HepG2 (cell line): Measurements from ENCODE around the gene TMEM95. TPM values are rescaled to one million over a fixed set of nuclear protein-coding genes. Genes with fewer than 3 reads are reported as not detected.

Experiments
- CBX1 ChIP-seq: IDR thresholded peaks from one replicate; pipeline ENCODE4 v1.6.1; 2016; ENCODE audit warnings: antibody characterized with exemption, low read depth
- DNMT1 ChIP-seq: sonication (generic); formaldehyde crosslinking; IDR thresholded peaks from 2 replicates; pipeline ENCODE4 v1.5.1; 2020; ENCODE audit warnings: mild to moderate bottlenecking, missing genetic modification reagents
- FOXO4 ChIP-seq: sonication (generic); formaldehyde crosslinking; conservative IDR thresholded peaks from 2 replicates; pipeline ENCODE4 v1.8.1; 2023; ENCODE audit warnings: missing genetic modification reagents
- HNRNPLL ChIP-seq: fragments of 200-400 bp; formaldehyde crosslinking; IDR thresholded peaks from 2 replicates; pipeline ENCODE4 v1.6.1; 2017; ENCODE audit warnings: mild to moderate bottlenecking, low read depth, low read length; ENCODE audit not compliant: poor library complexity, severe bottlenecking
- JARID2 ChIP-seq: sonication (generic); formaldehyde crosslinking; IDR thresholded peaks from 2 replicates; pipeline ENCODE4 v1.8.1; 2023; ENCODE audit warnings: missing genetic modification reagents, inconsistent platforms; ENCODE audit not compliant: insufficient replicate concordance
- KLF9 ChIP-seq: IDR thresholded peaks from 2 replicates; pipeline ENCODE4 v1.6.1; 2016; ENCODE audit warnings: low read depth
- MYC ChIP-seq: sonication (generic); formaldehyde crosslinking; IDR thresholded peaks from 2 replicates; pipeline ENCODE4 v1.9.0; 2021; ENCODE audit warnings: missing genetic modification reagents, borderline replicate concordance
- RFX5 ChIP-seq: IDR thresholded peaks from 2 replicates; pipeline ENCODE4 v1.6.1; 2011; ENCODE audit warnings: low read depth, low read length, improper control_type of control experiment
- STAT5B ChIP-seq: sonication (generic); formaldehyde crosslinking; IDR thresholded peaks from 2 replicates; pipeline ENCODE4 v1.4.0; 2020; ENCODE audit warnings: missing genetic modification reagents
- ZFYVE20 ChIP-seq: sonication (generic); formaldehyde crosslinking; IDR thresholded peaks from 2 replicates; pipeline ENCODE4 v1.8.0; 2023; ENCODE audit warnings: low read depth, mild to moderate bottlenecking, moderate library complexity, missing genetic modification reagents, borderline replicate concordance
- ZNF484 ChIP-seq: sonication (generic); formaldehyde crosslinking; IDR thresholded peaks from 2 replicates; pipeline ENCODE4 v1.5.1; 2020; ENCODE audit warnings: mild to moderate bottlenecking, low read depth, missing genetic modification reagents, borderline replicate concordance
- ZNF616 ChIP-seq: sonication (generic); formaldehyde crosslinking; IDR thresholded peaks from 2 replicates; pipeline ENCODE4 v1.5.0; 2020; ENCODE audit warnings: low read depth, mild to moderate bottlenecking, missing genetic modification reagents
- ZNF788 ChIP-seq: sonication (generic); formaldehyde crosslinking; IDR thresholded peaks from 2 replicates; pipeline ENCODE4 v1.5.0; 2020; ENCODE audit warnings: mild to moderate bottlenecking, missing genetic modification reagents, borderline replicate concordance
- ZNF878 ChIP-seq: sonication (generic); formaldehyde crosslinking; IDR thresholded peaks from 2 replicates; pipeline ENCODE4 v1.8.1; 2023; ENCODE audit warnings: mild to moderate bottlenecking, missing genetic modification reagents, moderate library complexity
- ZSCAN29 ChIP-seq: sonication (generic); formaldehyde crosslinking; conservative IDR thresholded peaks from 2 replicates; pipeline ENCODE4 v1.4.0; 2020; ENCODE audit warnings: mild to moderate bottlenecking, missing genetic modification reagents
- polyA plus RNA-seq, 8 experiments: library from polyadenylated mRNA; depleted of rRNA in 3 of 8; stranded (reverse) in 7 of 8; unstranded in 1 of 8; fragments of >200 nt; fragmentation: Illumina TruSeq in 4 of 8; extraction: Trizol in 4 of 8; gene quantifications; 2 replicates each; pipeline versions ENCODE4 v1.2.1 to v1.2.3, GENCODE V29; 2011 to 2016; ENCODE audit warnings: low read depth in 4 of 8, missing spikeins in 1 of 8, mixed read lengths in 1 of 8; ENCODE audit not compliant: insufficient read depth in 1 of 8
- total RNA-seq, 5 experiments: library from RNA; depleted of rRNA; stranded (reverse); fragments of >200 nt; fragmentation: Illumina TruSeq; extraction: Trizol; gene quantifications; 2 replicates each; pipeline ENCODE4 v1.2.3, GENCODE V29; 2016; ENCODE audit warnings: low read depth in 1 of 5
- TF ChIP-seq, protein P1 (sequence below): sonication (generic); formaldehyde crosslinking; IDR thresholded peaks from one replicate; pipeline ENCODE4 v1.5.1; 2020; ENCODE audit warnings: mild to moderate bottlenecking, missing genetic modification reagents; ENCODE audit errors: not compliant biosample characterization
- TF ChIP-seq, protein P2 (sequence below): sonication (generic); formaldehyde crosslinking; IDR thresholded peaks from 2 replicates; pipeline ENCODE4 v1.5.0; 2020; ENCODE audit warnings: mild to moderate bottlenecking, missing genetic modification reagents

Gene TMEM95
- total and polyA plus RNA-seq, 2 of the 13 experiments (the other 11 are each of a cell fraction or from before 2014, with no cell fraction given), result not detected

- TF ChIP-seq, protein P1, sequence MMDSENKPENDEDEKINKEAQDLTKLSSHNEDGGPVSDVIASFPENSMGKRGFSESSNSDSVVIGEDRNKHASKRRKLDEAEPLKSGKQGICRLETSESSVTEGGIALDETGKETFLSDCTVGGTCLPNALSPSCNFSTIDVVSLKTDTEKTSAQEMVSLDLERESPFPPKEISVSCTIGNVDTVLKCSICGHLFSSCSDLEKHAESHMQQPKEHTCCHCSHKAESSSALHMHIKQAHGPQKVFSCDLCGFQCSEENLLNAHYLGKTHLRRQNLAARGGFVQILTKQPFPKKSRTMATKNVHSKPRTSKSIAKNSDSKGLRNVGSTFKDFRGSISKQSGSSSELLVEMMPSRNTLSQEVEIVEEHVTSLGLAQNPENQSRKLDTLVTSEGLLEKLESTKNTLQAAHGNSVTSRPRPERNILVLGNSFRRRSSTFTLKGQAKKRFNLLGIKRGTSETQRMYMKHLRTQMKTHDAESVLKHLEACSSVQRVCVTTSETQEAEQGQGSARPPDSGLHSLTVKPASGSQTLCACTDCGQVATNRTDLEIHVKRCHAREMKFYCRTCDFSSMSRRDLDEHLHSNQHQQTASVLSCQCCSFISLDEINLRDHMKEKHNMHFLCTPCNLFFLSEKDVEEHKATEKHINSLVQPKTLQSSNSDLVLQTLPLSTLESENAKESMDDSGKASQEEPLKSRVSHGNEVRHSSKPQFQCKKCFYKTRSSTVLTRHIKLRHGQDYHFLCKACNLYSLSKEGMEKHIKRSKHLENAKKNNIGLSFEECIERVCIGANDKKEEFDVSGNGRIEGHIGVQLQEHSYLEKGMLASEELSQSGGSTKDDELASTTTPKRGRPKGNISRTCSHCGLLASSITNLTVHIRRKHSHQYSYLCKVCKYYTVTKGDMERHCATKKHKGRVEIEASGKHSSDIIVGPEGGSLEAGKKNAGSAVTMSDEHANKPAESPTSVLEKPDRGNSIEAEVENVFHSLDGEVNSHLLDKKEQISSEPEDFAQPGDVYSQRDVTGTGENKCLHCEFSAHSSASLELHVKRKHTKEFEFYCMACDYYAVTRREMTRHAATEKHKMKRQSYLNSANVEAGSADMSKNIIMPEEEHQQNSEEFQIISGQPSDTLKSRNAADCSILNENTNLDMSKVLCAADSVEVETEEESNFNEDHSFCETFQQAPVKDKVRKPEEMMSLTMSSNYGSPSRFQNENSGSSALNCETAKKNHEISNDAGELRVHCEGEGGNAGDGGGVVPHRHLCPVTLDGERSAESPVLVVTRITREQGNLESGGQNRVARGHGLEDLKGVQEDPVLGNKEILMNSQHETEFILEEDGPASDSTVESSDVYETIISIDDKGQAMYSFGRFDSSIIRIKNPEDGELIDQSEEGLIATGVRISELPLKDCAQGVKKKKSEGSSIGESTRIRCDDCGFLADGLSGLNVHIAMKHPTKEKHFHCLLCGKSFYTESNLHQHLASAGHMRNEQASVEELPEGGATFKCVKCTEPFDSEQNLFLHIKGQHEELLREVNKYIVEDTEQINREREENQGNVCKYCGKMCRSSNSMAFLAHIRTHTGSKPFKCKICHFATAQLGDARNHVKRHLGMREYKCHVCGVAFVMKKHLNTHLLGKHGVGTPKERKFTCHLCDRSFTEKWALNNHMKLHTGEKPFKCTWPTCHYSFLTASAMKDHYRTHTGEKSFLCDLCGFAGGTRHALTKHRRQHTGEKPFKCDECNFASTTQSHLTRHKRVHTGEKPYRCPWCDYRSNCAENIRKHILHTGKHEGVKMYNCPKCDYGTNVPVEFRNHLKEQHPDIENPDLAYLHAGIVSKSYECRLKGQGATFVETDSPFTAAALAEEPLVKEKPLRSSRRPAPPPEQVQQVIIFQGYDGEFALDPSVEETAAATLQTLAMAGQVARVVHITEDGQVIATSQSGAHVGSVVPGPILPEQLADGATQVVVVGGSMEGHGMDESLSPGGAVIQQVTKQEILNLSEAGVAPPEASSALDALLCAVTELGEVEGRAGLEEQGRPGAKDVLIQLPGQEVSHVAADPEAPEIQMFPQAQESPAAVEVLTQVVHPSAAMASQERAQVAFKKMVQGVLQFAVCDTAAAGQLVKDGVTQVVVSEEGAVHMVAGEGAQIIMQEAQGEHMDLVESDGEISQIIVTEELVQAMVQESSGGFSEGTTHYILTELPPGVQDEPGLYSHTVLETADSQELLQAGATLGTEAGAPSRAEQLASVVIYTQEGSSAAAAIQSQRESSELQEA, result no peak
- TF ChIP-seq MYC (CRISPR knock-in tag), result no peak
- TF ChIP-seq HNRNPLL, result peak; percentile 56
- TF ChIP-seq, protein P2, sequence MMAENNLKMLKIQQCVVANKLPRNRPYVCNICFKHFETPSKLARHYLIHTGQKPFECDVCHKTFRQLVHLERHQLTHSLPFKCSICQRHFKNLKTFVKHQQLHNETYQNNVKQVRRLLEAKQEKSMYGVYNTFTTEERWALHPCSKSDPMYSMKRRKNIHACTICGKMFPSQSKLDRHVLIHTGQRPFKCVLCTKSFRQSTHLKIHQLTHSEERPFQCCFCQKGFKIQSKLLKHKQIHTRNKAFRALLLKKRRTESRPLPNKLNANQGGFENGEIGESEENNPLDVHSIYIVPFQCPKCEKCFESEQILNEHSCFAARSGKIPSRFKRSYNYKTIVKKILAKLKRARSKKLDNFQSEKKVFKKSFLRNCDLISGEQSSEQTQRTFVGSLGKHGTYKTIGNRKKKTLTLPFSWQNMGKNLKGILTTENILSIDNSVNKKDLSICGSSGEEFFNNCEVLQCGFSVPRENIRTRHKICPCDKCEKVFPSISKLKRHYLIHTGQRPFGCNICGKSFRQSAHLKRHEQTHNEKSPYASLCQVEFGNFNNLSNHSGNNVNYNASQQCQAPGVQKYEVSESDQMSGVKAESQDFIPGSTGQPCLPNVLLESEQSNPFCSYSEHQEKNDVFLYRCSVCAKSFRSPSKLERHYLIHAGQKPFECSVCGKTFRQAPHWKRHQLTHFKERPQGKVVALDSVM (CRISPR knock-in tag), result no peak
- TF ChIP-seq FOXO4 (CRISPR knock-in tag), result peak; percentile 95; the same call in 1 of the 2 replicates
- no peak for TF ChIP-seq DNMT1 (CRISPR knock-in tag)
- TF ChIP-seq STAT5B (CRISPR knock-in tag), result no peak
- no peak for TF ChIP-seq ZNF878
- no peak for TF ChIP-seq ZFYVE20 (CRISPR knock-in tag)
- TF ChIP-seq CBX1, result no peak
- no peak for TF ChIP-seq ZNF616 (CRISPR knock-in tag)
- TF ChIP-seq ZSCAN29, result no peak
- TF ChIP-seq JARID2, result no peak
- TF ChIP-seq ZNF788 (CRISPR knock-in tag), result no peak
- no peak for TF ChIP-seq KLF9 (CRISPR knock-in tag)
- no peak for TF ChIP-seq RFX5
- TF ChIP-seq ZNF484 (CRISPR knock-in tag), result no peak
Observed at GRCh38 chr17:7380855-7381683, 26.1 kb downstream of the TMEM95 start, which contains the start of gene TNK1 (continued).
